SK-N-SH treated with all-trans-retinoic acid at 6 μM for 48 hours (cell line): ENCODE measurements around the gene CEP68.

ENCODE experiments used
- ISL1 ChIP-seq: fragments of 250-450 bp; sonication (Bioruptor Pico); IDR thresholded peaks from 2 replicates; pipeline ENCODE4 v2.1.2; 2022; ENCODE audit warnings: mild to moderate bottlenecking, moderate library complexity
- OSR1 ChIP-seq: fragments of 250-450 bp; sonication (Bioruptor Pico); IDR thresholded peaks from 2 replicates; pipeline ENCODE4 v1.8.0; 2022; ENCODE audit warnings: moderate library complexity, mild to moderate bottlenecking, inconsistent platforms
- POU6F1 ChIP-seq: fragments of 250-450 bp; sonication (Bioruptor Pico); IDR thresholded peaks from 2 replicates; pipeline ENCODE4 v1.8.0; 2021; ENCODE audit warnings: low read depth, mild to moderate bottlenecking, moderate library complexity, borderline replicate concordance
- TCF4 ChIP-seq: fragments of 250-450 bp; sonication (Bioruptor Pico); IDR thresholded peaks from 2 replicates; pipeline ENCODE4 v1.8.0; 2021; ENCODE audit warnings: mild to moderate bottlenecking, moderate library complexity, borderline replicate concordance
- ZC3H10 ChIP-seq: fragments of 250-450 bp; sonication (Bioruptor Pico); IDR thresholded peaks from 2 replicates; pipeline ENCODE4 v1.5.1; 2021; ENCODE audit warnings: mild to moderate bottlenecking, moderate library complexity
- ZNF70 ChIP-seq: fragments of 450-650 bp; formaldehyde crosslinking; IDR thresholded peaks from 2 replicates; pipeline ENCODE4 v1.5.0; 2020; ENCODE audit warnings: mild to moderate bottlenecking, moderate library complexity
- TF ChIP-seq, protein P1 (sequence below): fragments of 250-450 bp; sonication (Bioruptor Pico); IDR thresholded peaks from 2 replicates; pipeline ENCODE4 v1.8.0; 2020; ENCODE audit warnings: mild to moderate bottlenecking, moderate library complexity, borderline replicate concordance
- TF ChIP-seq, protein P2 (sequence below): fragments of 250-450 bp; sonication (Bioruptor Pico); IDR thresholded peaks from 2 replicates; pipeline ENCODE4 v1.5.1; 2021; ENCODE audit warnings: mild to moderate bottlenecking, moderate library complexity

GRCh38 chr2:65059071-65059470, 2.9 kb downstream of the CEP68 start:
- TF ChIP-seq, protein P1, sequence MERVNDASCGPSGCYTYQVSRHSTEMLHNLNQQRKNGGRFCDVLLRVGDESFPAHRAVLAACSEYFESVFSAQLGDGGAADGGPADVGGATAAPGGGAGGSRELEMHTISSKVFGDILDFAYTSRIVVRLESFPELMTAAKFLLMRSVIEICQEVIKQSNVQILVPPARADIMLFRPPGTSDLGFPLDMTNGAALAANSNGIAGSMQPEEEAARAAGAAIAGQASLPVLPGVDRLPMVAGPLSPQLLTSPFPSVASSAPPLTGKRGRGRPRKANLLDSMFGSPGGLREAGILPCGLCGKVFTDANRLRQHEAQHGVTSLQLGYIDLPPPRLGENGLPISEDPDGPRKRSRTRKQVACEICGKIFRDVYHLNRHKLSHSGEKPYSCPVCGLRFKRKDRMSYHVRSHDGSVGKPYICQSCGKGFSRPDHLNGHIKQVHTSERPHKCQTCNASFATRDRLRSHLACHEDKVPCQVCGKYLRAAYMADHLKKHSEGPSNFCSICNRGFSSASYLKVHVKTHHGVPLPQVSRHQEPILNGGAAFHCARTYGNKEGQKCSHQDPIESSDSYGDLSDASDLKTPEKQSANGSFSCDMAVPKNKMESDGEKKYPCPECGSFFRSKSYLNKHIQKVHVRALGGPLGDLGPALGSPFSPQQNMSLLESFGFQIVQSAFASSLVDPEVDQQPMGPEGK: no peak
- TF ChIP-seq, protein P2, sequence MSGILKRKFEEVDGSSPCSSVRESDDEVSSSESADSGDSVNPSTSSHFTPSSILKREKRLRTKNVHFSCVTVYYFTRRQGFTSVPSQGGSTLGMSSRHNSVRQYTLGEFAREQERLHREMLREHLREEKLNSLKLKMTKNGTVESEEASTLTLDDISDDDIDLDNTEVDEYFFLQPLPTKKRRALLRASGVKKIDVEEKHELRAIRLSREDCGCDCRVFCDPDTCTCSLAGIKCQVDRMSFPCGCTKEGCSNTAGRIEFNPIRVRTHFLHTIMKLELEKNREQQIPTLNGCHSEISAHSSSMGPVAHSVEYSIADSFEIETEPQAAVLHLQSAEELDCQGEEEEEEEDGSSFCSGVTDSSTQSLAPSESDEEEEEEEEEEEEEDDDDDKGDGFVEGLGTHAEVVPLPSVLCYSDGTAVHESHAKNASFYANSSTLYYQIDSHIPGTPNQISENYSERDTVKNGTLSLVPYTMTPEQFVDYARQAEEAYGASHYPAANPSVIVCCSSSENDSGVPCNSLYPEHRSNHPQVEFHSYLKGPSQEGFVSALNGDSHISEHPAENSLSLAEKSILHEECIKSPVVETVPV: no peak
- no peak for TF ChIP-seq ZC3H10 (CRISPR knock-in tag)
- TF ChIP-seq OSR1: no peak
- TF ChIP-seq POU6F1: no peak
- TF ChIP-seq ZNF70 (CRISPR knock-in tag): no peak
- no peak for TF ChIP-seq ISL1 (CRISPR knock-in tag)
- TF ChIP-seq TCF4: no peak
